ENCODE results near the gene PRTG. TPM values are rescaled to one million over a fixed set of nuclear protein-coding genes. Genes with fewer than 3 reads are reported as not detected.

PRTG gene
- total RNA-seq, 2 donors from 2014 or later: not detected

- DNase-seq (ENCODE audit: low spot score in 2 of 2) (no peak), ATAC-seq (no peak)
- no peak overlapping the region for H3K27ac Mint-ChIP-seq
- H3K9me3 Mint-ChIP-seq: peaks cover 5 to 8% of the 10 kb centered on the region in 2 donors
- no peaks in the 10 kb centered on the region for H3K36me3 Mint-ChIP-seq
Observed at GRCh38 chr15:55564347-55565145, 178.4 kb downstream of the PRTG start.

- DNase-seq (ENCODE audit: low spot score in 2 of 2) (no peak), ATAC-seq (no peak)
Observed at GRCh38 chr15:55562601-55563000, 180.4 kb downstream of the PRTG start.

More at GRCh38 chr15:55562601-55563000, 180.4 kb downstream of the PRTG start:
- Mint-ChIP-seq H3K36me3 (no peaks in the 10 kb centered on the region), H3K27ac (no peak overlapping the region), H3K9me3 (peaks cover 5 to 8% of the 10 kb centered on the region in 2 donors)

Other genes starting within 250 kb of the PRTG start
- under 1 TPM in 1 of 2 donors, not detected in 1; 0.21 TPM for gene DNAAF4, start 234.9 kb downstream of the PRTG start, total RNA-seq
- gene PYGO1, start 154.8 kb downstream of the PRTG start, total RNA-seq: not detected